Measurements from ENCODE around the gene UBE2O. TPM values are rescaled to one million over a fixed set of nuclear protein-coding genes. Genes with fewer than 3 reads are reported as not detected.

The UBE2O gene
- total RNA-seq, 1 donor from 2014 or later: 25.8 TPM

- Mint-ChIP-seq H3K9me3 (ENCODE audit: unreplicated experiment) (peaks cover 2% of the 10 kb centered on the region), H3K4me3 (ENCODE audit: unreplicated experiment) (no peak overlapping the region), H3K27ac (ENCODE audit: unreplicated experiment) (no peak overlapping the region), H3K27me3 (ENCODE audit: low read depth, unreplicated experiment) (no peaks in the 10 kb centered on the region), H3K36me3 (ENCODE audit: low read depth, unreplicated experiment) (peaks cover 14% of the 10 kb centered on the region), H3K4me1 (ENCODE audit: low read depth, unreplicated experiment) (peaks cover 4% of the 10 kb centered on the region)
- no peak for FAIRE-seq
- H3K36me3 ChIP-seq (ENCODE audit: insufficient read depth, low read length): no peaks in the 10 kb centered on the region
- H3K27ac ChIP-seq (ENCODE audit: low read depth, low read length): no peak overlapping the region
- H3K4me1 ChIP-seq (ENCODE audit: insufficient read depth, low read length): peaks cover 8% of the 10 kb centered on the region
- H4K20me1 ChIP-seq (ENCODE audit: insufficient read depth, low read length): no peaks in the 10 kb centered on the region
- H2AFZ ChIP-seq (ENCODE audit: low read depth, low read length): no peak overlapping the region
- no peak overlapping the region for H3K9ac ChIP-seq (ENCODE audit: low read length)
- no peaks in the 10 kb centered on the region for H3K79me2 ChIP-seq (ENCODE audit: insufficient read depth, low read length)
- no peak overlapping the region for H3K4me3 ChIP-seq (ENCODE audit: insufficient read depth, low read depth, low read length)
- H3K9me3 ChIP-seq (ENCODE audit: insufficient read depth, low read depth, low read length): no peaks in the 10 kb centered on the region
- TF ChIP-seq EZH2 (IDR thresholded peaks at IDR 0.05; ENCODE audit: insufficient read depth, low read length) (no peak), CTCF (IDR thresholded peaks at IDR 0.05; ENCODE audit: insufficient read depth, low read depth, low read length) (no peak)
- DNase-seq (ENCODE audit: low read depth): no peak
- H3K4me2 ChIP-seq (ENCODE audit: low read length): no peak overlapping the region
- no peaks in the 10 kb centered on the region for H3K27me3 ChIP-seq (ENCODE audit: insufficient read depth, low read length)
These were observed 26.0 kb upstream of the UBE2O start for GRCh38 chr17:76478730-76479514.

DNA sequence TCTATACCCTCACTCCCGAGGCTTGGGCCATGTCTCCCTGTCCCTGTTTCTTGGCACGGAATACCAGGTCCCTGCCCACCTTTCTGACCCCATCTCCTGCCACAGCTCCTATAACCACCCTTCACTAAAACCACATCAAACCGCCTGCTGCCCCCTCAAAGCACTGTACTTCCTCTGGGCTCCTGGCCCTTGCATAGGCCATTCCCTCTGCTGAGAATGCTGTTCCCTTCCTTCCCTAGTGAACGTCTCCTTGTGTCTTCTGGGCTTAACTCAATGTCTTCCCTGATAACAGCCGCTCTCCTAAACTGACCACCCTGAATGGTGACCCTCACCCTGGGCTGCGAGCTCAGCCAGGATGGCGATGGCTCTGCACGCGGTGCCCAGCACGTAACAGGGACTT is 25.1 kb upstream of the UBE2O start:
- H3K27ac Mint-ChIP-seq (ENCODE audit: unreplicated experiment): no peak overlapping the region
- H3K4me3 Mint-ChIP-seq (ENCODE audit: unreplicated experiment): no peak overlapping the region
- H3K4me1 Mint-ChIP-seq (ENCODE audit: low read depth, unreplicated experiment): peaks cover 4% of the 10 kb centered on the region
- Histone ChIP-seq H3K9ac (ENCODE audit: low read length) (no peak overlapping the region), H3K4me3 (ENCODE audit: insufficient read depth, low read depth, low read length) (no peak overlapping the region), H3K36me3 (ENCODE audit: insufficient read depth, low read length) (no peaks in the 10 kb centered on the region), H3K9me3 (ENCODE audit: insufficient read depth, low read depth, low read length) (no peaks in the 10 kb centered on the region), H4K20me1 (ENCODE audit: insufficient read depth, low read length) (no peaks in the 10 kb centered on the region), H3K79me2 (ENCODE audit: insufficient read depth, low read length) (no peaks in the 10 kb centered on the region), H3K4me1 (ENCODE audit: insufficient read depth, low read length) (peaks cover 8% of the 10 kb centered on the region), H3K4me2 (ENCODE audit: low read length) (no peak overlapping the region), H3K27me3 (ENCODE audit: insufficient read depth, low read length) (no peaks in the 10 kb centered on the region), H3K27ac (ENCODE audit: low read depth, low read length) (no peak overlapping the region), H2AFZ (ENCODE audit: low read depth, low read length) (no peak overlapping the region)
- TF ChIP-seq CTCF (IDR thresholded peaks at IDR 0.05; ENCODE audit: insufficient read depth, low read depth, low read length) (no peak), EZH2 (IDR thresholded peaks at IDR 0.05; ENCODE audit: insufficient read depth, low read length) (no peak)
- DNase-seq (ENCODE audit: low read depth) (no peak), FAIRE-seq (no peak)
- no peaks in the 10 kb centered on the region for H3K27me3 Mint-ChIP-seq (ENCODE audit: low read depth, unreplicated experiment)
- peaks cover 16% of the 10 kb centered on the region for H3K36me3 Mint-ChIP-seq (ENCODE audit: low read depth, unreplicated experiment)
- peaks cover 2% of the 10 kb centered on the region for H3K9me3 Mint-ChIP-seq (ENCODE audit: unreplicated experiment)

DNA sequence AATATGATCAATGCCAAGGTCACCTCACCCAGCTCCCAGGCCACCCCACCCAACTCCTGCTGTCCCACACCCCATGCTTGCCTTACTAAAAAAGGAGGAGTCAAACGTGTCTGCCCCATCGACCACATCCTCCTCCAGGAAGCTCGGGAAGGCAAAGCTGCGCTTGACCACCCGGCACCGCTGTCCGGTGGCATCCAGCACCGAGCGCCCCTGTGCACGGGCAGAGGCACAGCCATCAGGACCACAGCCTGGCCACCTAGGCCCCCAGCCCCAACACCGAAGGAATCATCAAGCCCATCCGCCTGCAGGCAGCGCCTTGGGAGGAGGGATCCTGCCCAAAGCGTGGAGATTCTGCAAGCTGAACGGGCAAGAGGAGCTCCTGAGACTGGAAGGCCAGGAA is 24.6 kb upstream of the UBE2O start:
- DNase-seq (ENCODE audit: low read depth) (no peak), FAIRE-seq (no peak)
- H3K36me3 ChIP-seq (ENCODE audit: insufficient read depth, low read length): no peaks in the 10 kb centered on the region
- H3K27me3 ChIP-seq (ENCODE audit: insufficient read depth, low read length): no peaks in the 10 kb centered on the region
- no peak overlapping the region for H3K9ac ChIP-seq (ENCODE audit: low read length)
- Mint-ChIP-seq H3K4me3 (ENCODE audit: unreplicated experiment) (no peak overlapping the region), H3K9me3 (ENCODE audit: unreplicated experiment) (peaks cover 2% of the 10 kb centered on the region), H3K27me3 (ENCODE audit: low read depth, unreplicated experiment) (no peaks in the 10 kb centered on the region), H3K27ac (ENCODE audit: unreplicated experiment) (no peak overlapping the region), H3K4me1 (ENCODE audit: low read depth, unreplicated experiment) (peaks cover 4% of the 10 kb centered on the region), H3K36me3 (ENCODE audit: low read depth, unreplicated experiment) (peaks cover 16% of the 10 kb centered on the region)
- H3K4me1 ChIP-seq (ENCODE audit: insufficient read depth, low read length): peaks cover 8% of the 10 kb centered on the region
- no peaks in the 10 kb centered on the region for H3K79me2 ChIP-seq (ENCODE audit: insufficient read depth, low read length)
- no peak overlapping the region for H3K27ac ChIP-seq (ENCODE audit: low read depth, low read length)
- no peaks in the 10 kb centered on the region for H4K20me1 ChIP-seq (ENCODE audit: insufficient read depth, low read length)
- H2AFZ ChIP-seq (ENCODE audit: low read depth, low read length): no peak overlapping the region
- H3K4me3 ChIP-seq (ENCODE audit: insufficient read depth, low read depth, low read length): no peak overlapping the region
- no peak overlapping the region for H3K4me2 ChIP-seq (ENCODE audit: low read length)
- TF ChIP-seq CTCF (IDR thresholded peaks at IDR 0.05; ENCODE audit: insufficient read depth, low read depth, low read length) (no peak), EZH2 (IDR thresholded peaks at IDR 0.05; ENCODE audit: insufficient read depth, low read length) (no peak)
- H3K9me3 ChIP-seq (ENCODE audit: insufficient read depth, low read depth, low read length): no peaks in the 10 kb centered on the region
